WTC11 (cell line): Measurements from ENCODE around the gene ERC1. TPM values are rescaled to one million over a fixed set of nuclear protein-coding genes. Genes with fewer than 3 reads are reported as not detected.

Experiments
- ATAC-seq: fragments of 200-7000 bp; cut with Tn5 transposase; 2 replicates; pipeline ENCODE4 v1.10.0; 2021; ENCODE audit warnings: mild to moderate bottlenecking, moderate library complexity
- CTCF ChIA-PET: fragments of 300-600 bp; sonication (Branson Sonifier 250); formaldehyde crosslinking; loops from one replicate; lab custom pipeline; 2021; ENCODE audit warnings: antibody characterized with exemption; lab: Charles Lee
- POLR2A ChIA-PET: fragments of 350-600 bp; sonication (Branson Sonifier 250); formaldehyde crosslinking; loops from one replicate; lab custom pipeline; 2021; ENCODE audit warnings: antibody characterized with exemption; lab: Charles Lee
- DNase-seq: peaks from one replicate; pipeline ENCODE4 v3.0.0; 2021; ENCODE audit warnings: low spot score
- H3K27ac Mint-ChIP-seq: 2 replicates; pipeline ENCODE4 v1.8.0; 2021; ENCODE audit warnings: mixed read lengths
- H3K27me3 Mint-ChIP-seq: 2 replicates; pipeline ENCODE4 v1.8.0; 2021; ENCODE audit warnings: low read depth, mild to moderate bottlenecking, moderate library complexity, mixed read lengths
- H3K36me3 Mint-ChIP-seq: 2 replicates; pipeline ENCODE4 v1.8.0; 2021; ENCODE audit warnings: mixed read lengths
- H3K4me1 Mint-ChIP-seq: 2 replicates; pipeline ENCODE4 v1.8.0; 2022; ENCODE audit warnings: mixed read lengths
- H3K4me3 Mint-ChIP-seq: 2 replicates; pipeline ENCODE4 v1.8.0; 2021; ENCODE audit warnings: mild to moderate bottlenecking, moderate library complexity, mixed read lengths
- H3K9me3 Mint-ChIP-seq: 2 replicates; pipeline ENCODE4 v1.8.0; 2021; ENCODE audit warnings: mixed read lengths
- AFF4 ChIP-seq: sonication (generic); formaldehyde crosslinking; IDR thresholded peaks from 2 replicates; pipeline ENCODE4 v1.8.1; 2023; ENCODE audit warnings: mild to moderate bottlenecking, missing genetic modification reagents, borderline replicate concordance
- ARID4B ChIP-seq: sonication (generic); formaldehyde crosslinking; IDR thresholded peaks from 2 replicates; pipeline ENCODE4 v1.8.0; 2023; ENCODE audit warnings: missing genetic modification reagents, mild to moderate bottlenecking, borderline replicate concordance
- CDX4 ChIP-seq: fragments of 250-450 bp; sonication (Bioruptor Pico); IDR thresholded peaks from 2 replicates; pipeline ENCODE4 v1.9.0; 2021; ENCODE audit warnings: moderate library complexity, mild to moderate bottlenecking, inconsistent platforms, borderline replicate concordance
- E2F1 ChIP-seq: sonication (generic); formaldehyde crosslinking; IDR thresholded peaks from 2 replicates; pipeline ENCODE4 v1.8.0; 2022; ENCODE audit warnings: mild to moderate bottlenecking, missing genetic modification reagents
- E2F4 ChIP-seq: sonication (generic); formaldehyde crosslinking; IDR thresholded peaks from 2 replicates; pipeline ENCODE4 v1.8.1; 2022; ENCODE audit warnings: low read depth, mild to moderate bottlenecking, moderate library complexity, missing genetic modification reagents, borderline replicate concordance
- FOXP1 ChIP-seq: sonication (generic); formaldehyde crosslinking; IDR thresholded peaks from 2 replicates; pipeline ENCODE4 v1.8.0; 2022; ENCODE audit warnings: missing genetic modification reagents, mild to moderate bottlenecking, moderate library complexity, borderline replicate concordance
- IRF2 ChIP-seq: sonication (generic); formaldehyde crosslinking; IDR thresholded peaks from 2 replicates; pipeline ENCODE4 v1.8.0; 2022; ENCODE audit warnings: low read depth, missing genetic modification reagents, borderline replicate concordance
- MXD4 ChIP-seq: fragments of 250-450 bp; sonication (Bioruptor Pico); IDR thresholded peaks from 2 replicates; pipeline ENCODE4 v1.8.0; 2021; ENCODE audit warnings: mild to moderate bottlenecking, moderate library complexity, borderline replicate concordance
- NFYB ChIP-seq: sonication (generic); formaldehyde crosslinking; conservative IDR thresholded peaks from 2 replicates; pipeline ENCODE4 v1.8.0; 2022; ENCODE audit warnings: low read depth, missing genetic modification reagents
- RORB ChIP-seq: fragments of 250-450 bp; sonication (Bioruptor Pico); IDR thresholded peaks from 2 replicates; pipeline ENCODE4 v1.9.0; 2021; ENCODE audit warnings: mild to moderate bottlenecking
- TCF7 ChIP-seq: sonication (generic); formaldehyde crosslinking; IDR thresholded peaks from 2 replicates; pipeline ENCODE4 v1.8.0; 2022; ENCODE audit warnings: mild to moderate bottlenecking, low read depth, missing genetic modification reagents, moderate library complexity
- USF2 ChIP-seq: sonication (generic); formaldehyde crosslinking; IDR thresholded peaks from 2 replicates; pipeline ENCODE4 v1.8.1; 2023; ENCODE audit warnings: mild to moderate bottlenecking, missing genetic modification reagents, moderate library complexity
- ZBTB43 ChIP-seq: sonication (generic); formaldehyde crosslinking; IDR thresholded peaks from 2 replicates; pipeline ENCODE4 v1.8.1; 2023; ENCODE audit warnings: mild to moderate bottlenecking, missing genetic modification reagents
- ZNF232 ChIP-seq: sonication (generic); formaldehyde crosslinking; IDR thresholded peaks from 2 replicates; pipeline ENCODE4 v1.8.0; 2022; ENCODE audit warnings: mild to moderate bottlenecking, missing genetic modification reagents
- ZNF671 ChIP-seq: fragments of 250-450 bp; sonication (Bioruptor Pico); IDR thresholded peaks from 2 replicates; pipeline ENCODE4 v1.8.0; 2021; ENCODE audit warnings: mild to moderate bottlenecking
- total RNA-seq: library from RNA; stranded (reverse); gene quantifications from 3 replicates; pipeline ENCODE4 v1.2.3, GENCODE V29; 2021

ERC1 gene
- total RNA-seq, 1 experiment from 2014 or later: 47.5 TPM

GRCh38 chr12:954741-955140, 36.3 kb upstream of the ERC1 start (continued):
- TF ChIP-seq E2F1 (CRISPR knock-in tag) (no peak), ZNF671 (CRISPR knock-in tag) (no peak), RORB (CRISPR knock-in tag) (no peak), AFF4 (CRISPR knock-in tag) (no peak), ZBTB43 (CRISPR knock-in tag) (no peak), ZNF232 (CRISPR knock-in tag) (no peak), FOXP1 (CRISPR knock-in tag) (no peak), ARID4B (CRISPR knock-in tag) (no peak), TCF7 (CRISPR knock-in tag) (no peak), CDX4 (CRISPR knock-in tag) (no peak), IRF2 (CRISPR knock-in tag) (no peak)
- TF ChIP-seq, all 79 proteins: peak for 0

GRCh38 chr12:955939-956338, 35.1 kb upstream of the ERC1 start:
- H3K27ac Mint-ChIP-seq: no peak overlapping the region
- peaks cover 14% of the 10 kb centered on the region; the same call in 1 of the 2 replicates for H3K4me1 Mint-ChIP-seq
- H3K36me3 Mint-ChIP-seq: no peaks in the 10 kb centered on the region
- H3K4me3 Mint-ChIP-seq: no peak overlapping the region
- ATAC-seq (no peak), DNase-seq (no peak)
- no peaks in the 10 kb centered on the region for H3K27me3 Mint-ChIP-seq
- ChIA-PET CTCF (no interaction called here), POLR2A (no interaction called here)
- no peaks in the 10 kb centered on the region; the same call in 1 of the 2 replicates for H3K9me3 Mint-ChIP-seq
- peak; percentile 57 for TF ChIP-seq NFYB (CRISPR knock-in tag)
- peak; percentile 32; the same call in 1 of the 2 replicates for TF ChIP-seq USF2
- TF ChIP-seq MXD4: no peak
- no peak for TF ChIP-seq E2F4 (CRISPR knock-in tag)
